ENCODE measurements around the gene DYNLT5. TPM values are rescaled to one million over a fixed set of nuclear protein-coding genes. Genes with fewer than 3 reads are reported as not detected.

Gene DYNLT5
- total and polyA plus RNA-seq, 2 donors (not counting 1 experiment from before 2014, with no cell fraction given) = not detected

DNA sequence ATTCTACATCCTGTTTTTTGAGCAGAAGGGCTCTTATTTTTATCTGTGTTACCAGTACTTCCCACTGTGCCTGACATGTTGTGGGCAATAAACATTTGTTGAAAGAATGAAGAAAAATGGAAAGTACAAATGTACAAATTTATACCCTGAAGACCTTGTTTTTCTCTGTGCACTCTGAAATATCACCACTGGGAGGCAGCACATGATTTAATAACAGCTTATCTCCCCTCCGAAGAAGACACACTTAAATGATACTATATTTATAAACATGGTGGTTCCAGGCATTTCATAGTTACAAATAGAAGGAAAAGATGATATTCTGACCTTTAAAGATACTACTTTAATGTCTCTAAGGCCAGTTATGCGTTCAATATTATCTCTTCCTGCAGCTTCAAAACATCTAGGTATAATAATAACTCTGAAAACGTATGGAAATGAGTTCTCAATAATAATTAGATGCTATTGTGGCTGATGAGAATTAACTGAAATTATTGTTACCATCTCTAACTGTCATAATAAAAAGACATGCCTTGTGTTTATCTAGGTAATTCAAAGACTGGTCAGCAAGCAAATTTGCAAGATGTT is 12.8 kb downstream of the DYNLT5 start:
- Histone ChIP-seq H3K27me3 (replicated peaks in 1 of 4; ENCODE audit: control extremely low read depth in 1 of 4, control insufficient read depth in 3 of 4, insufficient read depth in 4 of 4, low read length in 3 of 4) (no peaks in the 10 kb centered on the region), H3K4me2 (replicated peaks; ENCODE audit: low read depth, low read length, poor library complexity, severe bottlenecking) (no peak overlapping the region), H3K27ac (ENCODE audit: low read length in 2 of 2) (no peak overlapping the region), H3K79me2 (ENCODE audit: control insufficient read depth, insufficient read depth, low read length) (no peaks in the 10 kb centered on the region), H3K4me3 (ENCODE audit: control extremely low read depth in 1 of 5, extremely low read depth in 1 of 5, insufficient read depth in 1 of 5, low read depth in 2 of 5, low read length in 4 of 5) (no peak overlapping the region), H4K20me1 (ENCODE audit: control insufficient read depth, insufficient read depth, low read length, poor library complexity, severe bottlenecking) (no peaks in the 10 kb centered on the region), H2AFZ (ENCODE audit: insufficient read depth, low read depth, low read length, poor library complexity, severe bottlenecking) (no peak overlapping the region), H3K36me3 (replicated peaks in 1 of 2; ENCODE audit: control extremely low read depth in 1 of 2, control insufficient read depth in 1 of 2, extremely low read depth in 1 of 2, insufficient read depth in 2 of 2, low read length in 1 of 2) (no peaks in the 10 kb centered on the region), H3K4me1 (ENCODE audit: control insufficient read depth in 2 of 2, insufficient read depth in 2 of 2, low read length in 2 of 2) (no peaks in the 10 kb centered on the region), H3K9ac (ENCODE audit: low read length) (no peak overlapping the region), H3K9me3 (ENCODE audit: control extremely low read depth in 1 of 3, control insufficient read depth in 2 of 3, insufficient read depth in 1 of 3, low read length in 2 of 3) (no peaks in the 10 kb centered on the region)
- no peaks in the 10 kb centered on the region for H3K27me3 Mint-ChIP-seq
- H3K9me3 Mint-ChIP-seq (ENCODE audit: insufficient read depth) = no peaks in the 10 kb centered on the region
- no peak for TF ChIP-seq EZH2 (IDR thresholded peaks at IDR 0.05; ENCODE audit: borderline replicate concordance, insufficient read depth, low read depth, low read length, poor library complexity, severe bottlenecking)
- TF ChIP-seq, protein P1, sequence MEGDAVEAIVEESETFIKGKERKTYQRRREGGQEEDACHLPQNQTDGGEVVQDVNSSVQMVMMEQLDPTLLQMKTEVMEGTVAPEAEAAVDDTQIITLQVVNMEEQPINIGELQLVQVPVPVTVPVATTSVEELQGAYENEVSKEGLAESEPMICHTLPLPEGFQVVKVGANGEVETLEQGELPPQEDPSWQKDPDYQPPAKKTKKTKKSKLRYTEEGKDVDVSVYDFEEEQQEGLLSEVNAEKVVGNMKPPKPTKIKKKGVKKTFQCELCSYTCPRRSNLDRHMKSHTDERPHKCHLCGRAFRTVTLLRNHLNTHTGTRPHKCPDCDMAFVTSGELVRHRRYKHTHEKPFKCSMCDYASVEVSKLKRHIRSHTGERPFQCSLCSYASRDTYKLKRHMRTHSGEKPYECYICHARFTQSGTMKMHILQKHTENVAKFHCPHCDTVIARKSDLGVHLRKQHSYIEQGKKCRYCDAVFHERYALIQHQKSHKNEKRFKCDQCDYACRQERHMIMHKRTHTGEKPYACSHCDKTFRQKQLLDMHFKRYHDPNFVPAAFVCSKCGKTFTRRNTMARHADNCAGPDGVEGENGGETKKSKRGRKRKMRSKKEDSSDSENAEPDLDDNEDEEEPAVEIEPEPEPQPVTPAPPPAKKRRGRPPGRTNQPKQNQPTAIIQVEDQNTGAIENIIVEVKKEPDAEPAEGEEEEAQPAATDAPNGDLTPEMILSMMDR (IDR thresholded peaks at IDR 0.05) = peak; percentile 88
- peak; percentile 61 for DNase-seq
- H3K4me3 Mint-ChIP-seq = no peak overlapping the region
- no peaks in the 10 kb centered on the region for H3K4me1 Mint-ChIP-seq
- no peak overlapping the region for H3K27ac Mint-ChIP-seq
- intact Hi-C loops (cut with micrococcal nuclease) = loop anchor here (1.0 to 2.0 kb wide), 3 partner anchors 231 to 736 kb away; no protein-coding TSS in a partner anchor
- POLR2A ChIA-PET = no interaction called here
- peak; percentile 41 for ATAC-seq (ENCODE audit: low read depth)
- CTCF ChIA-PET = interaction anchor here (0.6 to 8.0 kb wide), 16 partner anchors 9 to 736 kb away, joined by 3 to 146 read pairs (median 4); partner anchors contain the start of gene DYNLT5
- no CpG with 5 or more reads among the region's 3 CpGs for WGBS (ENCODE audit: insufficient coverage)

DNA sequence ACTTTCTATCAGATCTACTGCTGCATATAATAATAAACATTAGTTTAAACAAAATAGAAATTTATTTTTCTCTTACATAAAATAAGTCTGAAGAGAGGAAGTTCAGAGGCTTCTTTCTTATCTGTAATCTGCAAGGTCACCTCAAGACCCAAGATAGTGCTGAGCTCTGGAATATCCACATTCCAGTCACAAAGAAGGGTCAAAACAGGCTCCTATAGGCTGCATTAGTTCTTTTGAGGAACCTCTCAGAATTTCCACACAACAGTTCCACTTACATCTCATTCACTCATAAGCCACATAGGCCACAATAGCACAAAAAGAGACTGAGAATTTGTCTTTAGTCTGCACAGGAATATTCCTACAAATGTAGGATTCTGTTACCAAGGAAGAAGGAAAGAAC is 15.4 kb downstream of the DYNLT5 start:
- intact Hi-C loops (cut with micrococcal nuclease) = no loop called here
- no peak overlapping the region for H3K4me2 ChIP-seq (replicated peaks; ENCODE audit: low read depth, low read length, poor library complexity, severe bottlenecking)
- Mint-ChIP-seq H3K4me3 (no peak overlapping the region), H3K27ac (no peak overlapping the region), H3K4me1 (no peaks in the 10 kb centered on the region), H3K9me3 (ENCODE audit: insufficient read depth) (no peaks in the 10 kb centered on the region), H3K27me3 (no peaks in the 10 kb centered on the region)
- no peaks in the 10 kb centered on the region for H3K36me3 ChIP-seq (replicated peaks in 1 of 2; ENCODE audit: control extremely low read depth in 1 of 2, control insufficient read depth in 1 of 2, extremely low read depth in 1 of 2, insufficient read depth in 2 of 2, low read length in 1 of 2)
- no peak overlapping the region for H3K27ac ChIP-seq (ENCODE audit: low read length in 2 of 2)
- no peaks in the 10 kb centered on the region for H3K27me3 ChIP-seq (replicated peaks in 1 of 4; ENCODE audit: control extremely low read depth in 1 of 4, control insufficient read depth in 3 of 4, insufficient read depth in 4 of 4, low read length in 3 of 4)
- ChIA-PET POLR2A (no interaction called here), CTCF (interaction anchor here (0.7 to 8.0 kb wide), 3 partner anchors 296 to 445 kb away, joined by 4 to 146 read pairs (median 40); no protein-coding TSS in a partner anchor)
- no peaks in the 10 kb centered on the region for H3K79me2 ChIP-seq (ENCODE audit: control insufficient read depth, insufficient read depth, low read length)
- H3K9me3 ChIP-seq (ENCODE audit: control extremely low read depth in 1 of 3, control insufficient read depth in 2 of 3, insufficient read depth in 1 of 3, low read length in 2 of 3) = no peaks in the 10 kb centered on the region
- H3K4me3 ChIP-seq (ENCODE audit: control extremely low read depth in 1 of 5, extremely low read depth in 1 of 5, insufficient read depth in 1 of 5, low read depth in 2 of 5, low read length in 4 of 5) = no peak overlapping the region
- H3K4me1 ChIP-seq (ENCODE audit: control insufficient read depth in 2 of 2, insufficient read depth in 2 of 2, low read length in 2 of 2) = no peaks in the 10 kb centered on the region
- no peak for ATAC-seq (ENCODE audit: low read depth)
- no peak overlapping the region for H3K9ac ChIP-seq (ENCODE audit: low read length)
- no peaks in the 10 kb centered on the region for H4K20me1 ChIP-seq (ENCODE audit: control insufficient read depth, insufficient read depth, low read length, poor library complexity, severe bottlenecking)
- TF ChIP-seq EZH2 (IDR thresholded peaks at IDR 0.05; ENCODE audit: borderline replicate concordance, insufficient read depth, low read depth, low read length, poor library complexity, severe bottlenecking) = no peak
- TF ChIP-seq, protein P1 (IDR thresholded peaks at IDR 0.05) = no peak
- H2AFZ ChIP-seq (ENCODE audit: insufficient read depth, low read depth, low read length, poor library complexity, severe bottlenecking) = no peak overlapping the region
- DNase-seq = no peak

Data from B cell (primary cell).